SK-N-SH treated with all-trans-retinoic acid at 6 μM for 48 hours (cell line): Measurements from ENCODE around the gene NRXN3.

Experiments used
- ATAC-seq: fragments of 200-7000 bp; cut with Tn5 transposase; 3 replicates; pipeline ENCODE4 v1.9.1; 2020; ENCODE audit warnings: mild to moderate bottlenecking, moderate library complexity
- BACH2 ChIP-seq: fragments of 250-450 bp; sonication (Bioruptor Pico); IDR thresholded peaks from 2 replicates; pipeline ENCODE4 v1.9.0; 2021; ENCODE audit warnings: mild to moderate bottlenecking, borderline replicate concordance
- CSDC2 ChIP-seq: fragments of 250-450 bp; sonication (Bioruptor Pico); IDR thresholded peaks from 2 replicates; pipeline ENCODE4 v1.5.0; 2020; ENCODE audit warnings: mild to moderate bottlenecking, moderate library complexity
- ESRRG ChIP-seq: fragments of 250-450 bp; sonication (Bioruptor Pico); IDR thresholded peaks from 2 replicates; pipeline ENCODE4 v1.6.1; 2021; ENCODE audit warnings: mild to moderate bottlenecking
- GLIS3 ChIP-seq: fragments of 250-450 bp; sonication (Bioruptor Pico); IDR thresholded peaks from 2 replicates; pipeline ENCODE4 v1.5.0; 2020; ENCODE audit warnings: mild to moderate bottlenecking, moderate library complexity
- SNAI2 ChIP-seq: fragments of 250-450 bp; sonication (Bioruptor Pico); IDR thresholded peaks from 2 replicates; pipeline ENCODE4 v1.5.0; 2020; ENCODE audit warnings: mild to moderate bottlenecking, moderate library complexity
- TCF4 ChIP-seq: fragments of 250-450 bp; sonication (Bioruptor Pico); IDR thresholded peaks from 2 replicates; pipeline ENCODE4 v1.8.0; 2021; ENCODE audit warnings: mild to moderate bottlenecking, moderate library complexity, borderline replicate concordance
- TOX ChIP-seq: fragments of 250-450 bp; sonication (Bioruptor Pico); IDR thresholded peaks from 2 replicates; pipeline ENCODE4 v1.8.0; 2021; ENCODE audit warnings: mild to moderate bottlenecking, moderate library complexity, borderline replicate concordance
- ZFP3 ChIP-seq: fragments of 250-450 bp; sonication (Bioruptor Pico); IDR thresholded peaks from 2 replicates; pipeline ENCODE4 v1.5.0; 2020; ENCODE audit warnings: mild to moderate bottlenecking, moderate library complexity
- ZFP30 ChIP-seq: fragments of 450-650 bp; formaldehyde crosslinking; IDR thresholded peaks from 2 replicates; pipeline ENCODE4 v1.5.0; 2022; ENCODE audit warnings: mild to moderate bottlenecking, moderate library complexity
- ZNF565 ChIP-seq: fragments of 450-650 bp; formaldehyde crosslinking; conservative IDR thresholded peaks from 2 replicates; pipeline ENCODE4 v1.5.0; 2020; ENCODE audit warnings: low read depth, mild to moderate bottlenecking, moderate library complexity
- ZNF70 ChIP-seq: fragments of 450-650 bp; formaldehyde crosslinking; IDR thresholded peaks from 2 replicates; pipeline ENCODE4 v1.5.0; 2020; ENCODE audit warnings: mild to moderate bottlenecking, moderate library complexity
- TF ChIP-seq, protein P1 (sequence below): fragments of 250-450 bp; sonication (Bioruptor Pico); IDR thresholded peaks from 2 replicates; pipeline ENCODE4 v1.5.0; 2020; ENCODE audit warnings: mild to moderate bottlenecking, moderate library complexity
- TF ChIP-seq, protein P2 (sequence below): fragments of 250-450 bp; sonication (Bioruptor Pico); IDR thresholded peaks from 2 replicates; pipeline ENCODE4 v1.5.1; 2020; ENCODE audit warnings: low read depth, mild to moderate bottlenecking, moderate library complexity
- TF ChIP-seq, protein P3 (sequence below): fragments of 250-450 bp; sonication (Bioruptor Pico); IDR thresholded peaks from 2 replicates; pipeline ENCODE4 v1.8.0; 2021; ENCODE audit warnings: low read depth, mild to moderate bottlenecking, moderate library complexity, borderline replicate concordance
- TF ChIP-seq, protein P4 (sequence below): fragments of 250-450 bp; sonication (Bioruptor Pico); IDR thresholded peaks from 2 replicates; pipeline ENCODE4 v1.8.0; 2020; ENCODE audit warnings: mild to moderate bottlenecking, moderate library complexity, borderline replicate concordance

The NRXN3 gene

DNA sequence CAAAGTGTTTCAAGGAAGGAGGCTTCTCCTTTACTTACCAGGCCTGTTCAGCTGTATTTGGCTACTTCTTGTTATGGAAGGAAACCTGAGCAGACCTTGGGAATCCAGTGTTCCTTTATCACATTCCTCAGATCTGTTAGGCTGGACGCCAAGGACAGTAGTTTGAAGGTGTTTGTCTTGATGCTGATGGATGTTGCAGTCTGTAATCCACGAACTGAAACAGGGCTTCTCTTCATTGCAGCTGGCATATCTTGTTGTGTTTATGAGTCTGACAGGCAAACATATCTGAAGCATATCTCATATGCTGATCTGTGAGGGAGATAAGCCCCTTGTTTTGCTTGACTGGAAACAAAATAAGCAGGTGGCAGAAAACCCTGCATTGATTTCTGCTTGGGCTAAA, 904.3 kb downstream of the NRXN3 start (continued):
- TF ChIP-seq, protein P1, sequence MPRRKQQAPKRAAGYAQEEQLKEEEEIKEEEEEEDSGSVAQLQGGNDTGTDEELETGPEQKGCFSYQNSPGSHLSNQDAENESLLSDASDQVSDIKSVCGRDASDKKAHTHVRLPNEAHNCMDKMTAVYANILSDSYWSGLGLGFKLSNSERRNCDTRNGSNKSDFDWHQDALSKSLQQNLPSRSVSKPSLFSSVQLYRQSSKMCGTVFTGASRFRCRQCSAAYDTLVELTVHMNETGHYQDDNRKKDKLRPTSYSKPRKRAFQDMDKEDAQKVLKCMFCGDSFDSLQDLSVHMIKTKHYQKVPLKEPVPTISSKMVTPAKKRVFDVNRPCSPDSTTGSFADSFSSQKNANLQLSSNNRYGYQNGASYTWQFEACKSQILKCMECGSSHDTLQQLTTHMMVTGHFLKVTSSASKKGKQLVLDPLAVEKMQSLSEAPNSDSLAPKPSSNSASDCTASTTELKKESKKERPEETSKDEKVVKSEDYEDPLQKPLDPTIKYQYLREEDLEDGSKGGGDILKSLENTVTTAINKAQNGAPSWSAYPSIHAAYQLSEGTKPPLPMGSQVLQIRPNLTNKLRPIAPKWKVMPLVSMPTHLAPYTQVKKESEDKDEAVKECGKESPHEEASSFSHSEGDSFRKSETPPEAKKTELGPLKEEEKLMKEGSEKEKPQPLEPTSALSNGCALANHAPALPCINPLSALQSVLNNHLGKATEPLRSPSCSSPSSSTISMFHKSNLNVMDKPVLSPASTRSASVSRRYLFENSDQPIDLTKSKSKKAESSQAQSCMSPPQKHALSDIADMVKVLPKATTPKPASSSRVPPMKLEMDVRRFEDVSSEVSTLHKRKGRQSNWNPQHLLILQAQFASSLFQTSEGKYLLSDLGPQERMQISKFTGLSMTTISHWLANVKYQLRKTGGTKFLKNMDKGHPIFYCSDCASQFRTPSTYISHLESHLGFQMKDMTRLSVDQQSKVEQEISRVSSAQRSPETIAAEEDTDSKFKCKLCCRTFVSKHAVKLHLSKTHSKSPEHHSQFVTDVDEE (CRISPR knock-in tag): no peak
- TF ChIP-seq TOX (CRISPR knock-in tag) (no peak), ZNF565 (CRISPR knock-in tag) (no peak), ZFP3 (no peak), CSDC2 (CRISPR knock-in tag) (no peak), BACH2 (CRISPR knock-in tag) (no peak), ZFP30 (CRISPR knock-in tag) (no peak)
- TF ChIP-seq, protein P2, sequence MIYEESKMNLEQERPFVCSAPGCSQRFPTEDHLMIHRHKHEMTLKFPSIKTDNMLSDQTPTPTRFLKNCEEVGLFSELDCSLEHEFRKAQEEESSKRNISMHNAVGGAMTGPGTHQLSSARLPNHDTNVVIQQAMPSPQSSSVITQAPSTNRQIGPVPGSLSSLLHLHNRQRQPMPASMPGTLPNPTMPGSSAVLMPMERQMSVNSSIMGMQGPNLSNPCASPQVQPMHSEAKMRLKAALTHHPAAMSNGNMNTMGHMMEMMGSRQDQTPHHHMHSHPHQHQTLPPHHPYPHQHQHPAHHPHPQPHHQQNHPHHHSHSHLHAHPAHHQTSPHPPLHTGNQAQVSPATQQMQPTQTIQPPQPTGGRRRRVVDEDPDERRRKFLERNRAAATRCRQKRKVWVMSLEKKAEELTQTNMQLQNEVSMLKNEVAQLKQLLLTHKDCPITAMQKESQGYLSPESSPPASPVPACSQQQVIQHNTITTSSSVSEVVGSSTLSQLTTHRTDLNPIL (CRISPR knock-in tag): no peak

DNA sequence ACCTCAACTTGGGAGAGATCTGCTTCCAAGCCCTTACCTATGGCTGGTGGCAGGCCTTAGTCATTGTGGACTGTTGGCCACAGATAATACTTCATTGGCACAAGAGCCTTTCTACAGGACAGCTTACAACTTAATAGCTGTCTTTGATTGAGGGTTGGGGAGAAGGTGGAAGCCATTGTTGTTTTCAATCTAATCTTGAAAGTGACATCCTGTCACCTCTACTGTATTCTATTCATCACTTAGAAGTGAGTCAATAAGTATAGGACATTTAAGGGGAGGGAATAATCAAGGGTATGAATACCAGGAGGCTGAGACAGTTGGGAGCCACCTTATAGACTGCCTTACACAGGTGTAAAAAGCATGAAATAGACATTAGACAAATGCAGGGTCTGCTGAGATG, 906.3 kb downstream of the NRXN3 start:
- TF ChIP-seq TCF4 (CRISPR knock-in tag) (no peak), GLIS3 (CRISPR knock-in tag) (no peak), ZFP30 (CRISPR knock-in tag) (no peak)
- no peak for ATAC-seq

DNA sequence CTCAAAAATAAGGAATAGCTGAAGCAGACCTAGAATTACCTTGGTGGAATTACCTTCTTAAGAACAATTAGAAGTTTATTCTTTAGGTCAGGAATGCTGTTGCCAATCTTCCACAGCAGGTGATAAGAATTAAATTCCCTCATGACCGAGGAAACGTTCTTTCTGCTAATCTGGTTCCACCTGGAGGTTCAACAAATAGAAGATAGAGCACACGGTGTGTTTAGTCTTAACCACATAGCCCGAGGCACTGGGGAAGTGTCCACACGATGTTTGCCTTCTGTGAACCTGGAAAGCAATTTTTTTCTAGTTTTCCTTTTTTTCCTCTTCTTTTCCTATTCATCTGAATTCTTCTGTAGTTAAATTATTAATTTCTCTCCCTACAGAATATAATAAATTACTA, 906.9 kb downstream of the NRXN3 start:
- no peak for ATAC-seq
- TF ChIP-seq, protein P3, sequence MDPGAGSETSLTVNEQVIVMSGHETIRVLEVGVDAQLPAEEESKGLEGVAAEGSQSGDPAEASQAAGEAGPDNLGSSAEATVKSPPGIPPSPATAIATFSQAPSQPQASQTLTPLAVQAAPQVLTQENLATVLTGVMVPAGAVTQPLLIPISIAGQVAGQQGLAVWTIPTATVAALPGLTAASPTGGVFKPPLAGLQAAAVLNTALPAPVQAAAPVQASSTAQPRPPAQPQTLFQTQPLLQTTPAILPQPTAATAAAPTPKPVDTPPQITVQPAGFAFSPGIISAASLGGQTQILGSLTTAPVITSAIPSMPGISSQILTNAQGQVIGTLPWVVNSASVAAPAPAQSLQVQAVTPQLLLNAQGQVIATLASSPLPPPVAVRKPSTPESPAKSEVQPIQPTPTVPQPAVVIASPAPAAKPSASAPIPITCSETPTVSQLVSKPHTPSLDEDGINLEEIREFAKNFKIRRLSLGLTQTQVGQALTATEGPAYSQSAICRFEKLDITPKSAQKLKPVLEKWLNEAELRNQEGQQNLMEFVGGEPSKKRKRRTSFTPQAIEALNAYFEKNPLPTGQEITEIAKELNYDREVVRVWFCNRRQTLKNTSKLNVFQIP: no peak
- no peak for TF ChIP-seq ZNF70 (CRISPR knock-in tag)
- no peak for TF ChIP-seq ZNF565 (CRISPR knock-in tag)
- TF ChIP-seq, protein P4, sequence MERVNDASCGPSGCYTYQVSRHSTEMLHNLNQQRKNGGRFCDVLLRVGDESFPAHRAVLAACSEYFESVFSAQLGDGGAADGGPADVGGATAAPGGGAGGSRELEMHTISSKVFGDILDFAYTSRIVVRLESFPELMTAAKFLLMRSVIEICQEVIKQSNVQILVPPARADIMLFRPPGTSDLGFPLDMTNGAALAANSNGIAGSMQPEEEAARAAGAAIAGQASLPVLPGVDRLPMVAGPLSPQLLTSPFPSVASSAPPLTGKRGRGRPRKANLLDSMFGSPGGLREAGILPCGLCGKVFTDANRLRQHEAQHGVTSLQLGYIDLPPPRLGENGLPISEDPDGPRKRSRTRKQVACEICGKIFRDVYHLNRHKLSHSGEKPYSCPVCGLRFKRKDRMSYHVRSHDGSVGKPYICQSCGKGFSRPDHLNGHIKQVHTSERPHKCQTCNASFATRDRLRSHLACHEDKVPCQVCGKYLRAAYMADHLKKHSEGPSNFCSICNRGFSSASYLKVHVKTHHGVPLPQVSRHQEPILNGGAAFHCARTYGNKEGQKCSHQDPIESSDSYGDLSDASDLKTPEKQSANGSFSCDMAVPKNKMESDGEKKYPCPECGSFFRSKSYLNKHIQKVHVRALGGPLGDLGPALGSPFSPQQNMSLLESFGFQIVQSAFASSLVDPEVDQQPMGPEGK: no peak
- TF ChIP-seq ESRRG (CRISPR knock-in tag): no peak
- TF ChIP-seq, protein P2 (CRISPR knock-in tag): no peak

DNA sequence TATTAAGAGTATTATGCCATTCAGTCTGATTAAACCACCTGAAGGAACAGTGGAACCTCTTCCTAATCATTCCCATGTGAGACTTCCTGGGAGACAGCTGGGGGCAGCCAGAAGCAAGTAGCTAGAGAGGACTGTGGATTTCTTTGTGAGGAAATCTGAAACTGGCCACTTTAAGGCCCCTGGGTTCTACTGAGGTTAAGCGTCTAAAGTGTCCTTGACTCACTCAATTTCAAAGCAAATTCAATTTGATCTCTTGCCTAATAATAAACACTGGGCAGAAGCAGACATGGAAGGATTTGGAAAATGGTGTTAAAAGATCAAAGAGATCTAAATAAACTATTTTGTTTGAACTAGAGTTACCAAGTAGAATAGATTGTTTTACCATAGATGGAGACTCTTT, 909.9 kb downstream of the NRXN3 start:
- ATAC-seq: no peak
- TF ChIP-seq, protein P4: no peak

DNA sequence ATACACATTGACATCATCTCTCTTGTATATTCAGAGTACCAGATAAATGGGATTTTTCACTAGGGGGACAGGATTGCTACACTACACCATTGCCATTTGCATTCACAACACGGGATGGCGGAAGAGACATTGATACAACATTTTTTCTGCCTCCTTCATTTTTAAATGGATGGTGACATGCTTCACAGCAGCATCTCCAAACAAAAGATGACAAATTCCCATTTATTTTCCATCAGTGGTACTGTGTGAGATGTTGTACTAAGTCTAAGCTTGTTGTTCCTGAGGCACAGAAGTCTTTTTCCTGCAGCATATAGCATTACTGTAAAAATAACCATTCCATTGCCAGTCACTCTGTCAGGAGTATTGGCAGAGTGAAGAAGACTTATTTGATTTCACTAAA, 912.7 kb downstream of the NRXN3 start:
- ATAC-seq: no peak
- TF ChIP-seq ZFP30 (CRISPR knock-in tag) (no peak), ESRRG (CRISPR knock-in tag) (no peak), ZFP3 (no peak), BACH2 (CRISPR knock-in tag) (no peak), TCF4 (CRISPR knock-in tag) (no peak), ZNF70 (CRISPR knock-in tag) (no peak), TOX (CRISPR knock-in tag) (no peak), SNAI2 (CRISPR knock-in tag) (no peak)
- TF ChIP-seq, protein P3: no peak
- TF ChIP-seq, protein P2 (CRISPR knock-in tag): no peak
- TF ChIP-seq, protein P1 (CRISPR knock-in tag): no peak
